HTR-8/SVneo (cell line): Measurements from ENCODE around the gene PCED1A.

Source experiments
- DNase-seq: peaks from one replicate; pipeline ENCODE4 v3.0.0; 2011; ENCODE audit warnings: low spot score, mixed read lengths; ENCODE audit not compliant: insufficient read length
- FAIRE-seq: peaks from 2 replicates; lab custom pipeline; 2011; peaks lifted over from hg19 to GRCh38; lab: Jason Lieb, UNC

Gene PCED1A

DNA sequence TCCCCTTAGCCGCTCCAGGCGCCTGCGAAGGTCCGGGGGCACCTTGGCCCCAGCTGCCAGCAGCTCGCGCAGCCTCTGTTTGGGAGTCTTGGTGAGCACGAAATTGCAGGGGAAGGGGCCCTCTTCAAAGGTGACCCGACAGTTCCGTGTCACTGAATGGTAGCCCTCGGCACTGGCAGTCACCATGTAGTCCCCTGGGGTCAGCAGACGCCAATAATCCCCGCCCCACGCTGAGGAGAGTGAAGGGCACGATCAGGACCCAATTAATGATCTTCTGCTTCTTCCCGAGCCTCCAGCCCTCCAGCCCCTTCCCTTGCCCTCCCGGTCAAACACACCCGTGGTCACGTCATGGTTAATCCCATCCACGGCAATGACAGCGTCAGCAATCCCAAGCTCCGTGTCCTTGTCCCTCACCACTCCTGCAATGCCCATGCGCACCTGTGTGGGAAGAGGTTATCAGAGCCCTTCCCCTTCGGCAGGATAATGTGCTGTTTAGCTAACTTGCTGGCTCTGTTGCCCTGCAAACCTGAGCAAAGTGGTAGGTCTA lies 46.2 kb downstream of the PCED1A start:
- FAIRE-seq: no peak
- no peak for DNase-seq

DNA sequence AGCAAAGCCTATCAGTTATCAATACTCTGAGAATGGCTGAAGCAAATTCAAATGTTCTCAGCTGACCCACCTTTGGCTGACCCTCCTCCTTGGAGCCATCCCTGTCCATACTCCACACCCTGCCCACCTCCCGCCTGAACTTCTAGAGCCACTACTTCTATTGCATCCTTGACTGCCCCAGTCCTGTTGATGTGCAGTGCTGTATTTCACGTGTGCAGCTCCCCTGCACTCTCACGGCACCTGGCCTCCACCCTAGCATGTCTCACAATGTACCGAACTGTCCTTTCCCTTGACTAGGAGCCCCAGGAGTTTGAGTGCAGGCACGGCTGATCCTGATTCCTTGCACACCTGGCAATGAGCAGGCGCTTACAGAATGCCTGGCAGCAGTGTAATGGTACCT lies 47.0 kb downstream of the PCED1A start:
- FAIRE-seq (no peak), DNase-seq (no peak)
